HCT116 (cell line): Measurements from ENCODE around the gene CHST11.

Experiments used
- CBX3 ChIP-seq: IDR thresholded peaks from 2 replicates; pipeline ENCODE4 v1.6.1; 2012; ENCODE audit warnings: low read depth
- EZH2 ChIP-seq: fragments of 200-600 bp; sonication (generic); IDR thresholded peaks from 2 replicates; pipeline ENCODE4 v1.6.1; 2017; ENCODE audit warnings: antibody characterized with exemption, mixed run types
- MAX ChIP-seq: IDR thresholded peaks from 2 replicates; pipeline ENCODE4 v1.6.1; 2012
- POLR2A ChIP-seq: IDR thresholded peaks from 2 replicates; pipeline ENCODE4 v1.7.0; 2011; ENCODE audit warnings: borderline replicate concordance; ENCODE audit not compliant: insufficient read depth, insufficient read length; ENCODE audit errors: extremely low read depth
- TCF7L2 ChIP-seq: IDR thresholded peaks from 2 replicates; pipeline ENCODE4 v1.7.0; 2011; ENCODE audit warnings: borderline replicate concordance, inconsistent platforms; ENCODE audit not compliant: insufficient read depth, insufficient read length; ENCODE audit errors: extremely low read depth
- TF ChIP-seq, protein P1 (sequence below), 3 experiments: fragments of 200-600 bp in 1 of 3; sonication (generic) in 1 of 3; IDR thresholded peaks in 2 of 3; conservative IDR thresholded peaks in 1 of 3; 2 replicates each; pipeline ENCODE4 v1.5.1; 2012 to 2017; ENCODE audit warnings: low read depth in 2 of 3, low read length in 2 of 3, antibody characterized with exemption in 1 of 3, borderline replicate concordance in 1 of 3, control low read depth in 1 of 3, mild to moderate bottlenecking in 1 of 3, mixed read lengths in 1 of 3, mixed run types in 1 of 3, moderate library complexity in 1 of 3; ENCODE audit not compliant: insufficient read depth in 1 of 3
- TF ChIP-seq, protein P2 (sequence below): IDR thresholded peaks from 2 replicates; pipeline ENCODE4 v1.6.1; 2012
- TF ChIP-seq, protein P3 (sequence below): IDR thresholded peaks from 2 replicates; pipeline ENCODE4 v1.6.1; 2012; ENCODE audit warnings: low read depth

DNA sequence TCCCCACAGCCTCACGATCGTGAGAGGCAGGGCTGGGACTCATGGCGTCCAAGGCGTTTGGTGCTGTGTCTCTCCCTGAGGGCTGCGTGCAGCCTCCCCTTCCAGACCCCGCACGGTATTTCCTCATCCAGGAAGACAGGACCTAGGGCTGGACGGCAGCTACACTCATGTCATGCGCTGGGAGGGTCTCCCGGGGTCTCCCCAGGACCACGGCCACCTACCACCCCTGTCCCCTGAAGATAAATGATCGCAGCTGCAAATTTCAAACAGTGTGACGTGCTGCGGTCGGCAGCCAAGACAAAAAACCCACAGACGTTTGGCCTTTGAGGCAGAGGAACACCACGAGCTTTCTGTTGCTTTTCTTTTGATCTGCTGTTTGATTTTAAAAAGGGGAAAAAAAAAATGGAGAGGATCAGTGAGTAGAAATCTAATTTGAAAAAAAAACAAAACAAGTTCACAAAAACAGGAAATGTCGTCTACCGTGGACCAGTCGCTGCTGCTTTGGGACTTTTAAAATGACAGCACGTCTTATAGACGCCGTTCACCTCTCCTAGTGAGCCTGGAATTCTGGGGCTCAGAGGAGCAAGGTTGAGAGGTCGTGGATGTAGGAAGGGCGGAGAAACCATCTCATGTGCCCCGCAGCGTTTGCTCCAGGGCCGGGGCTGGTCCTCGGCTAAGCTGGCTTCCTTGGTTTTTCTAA, 263.7 kb downstream of the CHST11 start:
- TF ChIP-seq, protein P1, sequence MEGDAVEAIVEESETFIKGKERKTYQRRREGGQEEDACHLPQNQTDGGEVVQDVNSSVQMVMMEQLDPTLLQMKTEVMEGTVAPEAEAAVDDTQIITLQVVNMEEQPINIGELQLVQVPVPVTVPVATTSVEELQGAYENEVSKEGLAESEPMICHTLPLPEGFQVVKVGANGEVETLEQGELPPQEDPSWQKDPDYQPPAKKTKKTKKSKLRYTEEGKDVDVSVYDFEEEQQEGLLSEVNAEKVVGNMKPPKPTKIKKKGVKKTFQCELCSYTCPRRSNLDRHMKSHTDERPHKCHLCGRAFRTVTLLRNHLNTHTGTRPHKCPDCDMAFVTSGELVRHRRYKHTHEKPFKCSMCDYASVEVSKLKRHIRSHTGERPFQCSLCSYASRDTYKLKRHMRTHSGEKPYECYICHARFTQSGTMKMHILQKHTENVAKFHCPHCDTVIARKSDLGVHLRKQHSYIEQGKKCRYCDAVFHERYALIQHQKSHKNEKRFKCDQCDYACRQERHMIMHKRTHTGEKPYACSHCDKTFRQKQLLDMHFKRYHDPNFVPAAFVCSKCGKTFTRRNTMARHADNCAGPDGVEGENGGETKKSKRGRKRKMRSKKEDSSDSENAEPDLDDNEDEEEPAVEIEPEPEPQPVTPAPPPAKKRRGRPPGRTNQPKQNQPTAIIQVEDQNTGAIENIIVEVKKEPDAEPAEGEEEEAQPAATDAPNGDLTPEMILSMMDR (IDR thresholded peaks at IDR 0.05 in 2 of 3, conservative IDR thresholded peaks at IDR 0.05 in 1 of 3; ENCODE audit: borderline replicate concordance in 1 of 3, insufficient read depth in 1 of 3, low read depth in 2 of 3, low read length in 2 of 3) = no peak
- no peak for TF ChIP-seq MAX
- TF ChIP-seq TCF7L2 = no peak
- no peak for TF ChIP-seq CBX3
- TF ChIP-seq EZH2 = no peak
- no peak for TF ChIP-seq POLR2A
- TF ChIP-seq, protein P2, sequence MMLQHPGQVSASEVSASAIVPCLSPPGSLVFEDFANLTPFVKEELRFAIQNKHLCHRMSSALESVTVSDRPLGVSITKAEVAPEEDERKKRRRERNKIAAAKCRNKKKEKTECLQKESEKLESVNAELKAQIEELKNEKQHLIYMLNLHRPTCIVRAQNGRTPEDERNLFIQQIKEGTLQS = no peak
- TF ChIP-seq, protein P3, sequence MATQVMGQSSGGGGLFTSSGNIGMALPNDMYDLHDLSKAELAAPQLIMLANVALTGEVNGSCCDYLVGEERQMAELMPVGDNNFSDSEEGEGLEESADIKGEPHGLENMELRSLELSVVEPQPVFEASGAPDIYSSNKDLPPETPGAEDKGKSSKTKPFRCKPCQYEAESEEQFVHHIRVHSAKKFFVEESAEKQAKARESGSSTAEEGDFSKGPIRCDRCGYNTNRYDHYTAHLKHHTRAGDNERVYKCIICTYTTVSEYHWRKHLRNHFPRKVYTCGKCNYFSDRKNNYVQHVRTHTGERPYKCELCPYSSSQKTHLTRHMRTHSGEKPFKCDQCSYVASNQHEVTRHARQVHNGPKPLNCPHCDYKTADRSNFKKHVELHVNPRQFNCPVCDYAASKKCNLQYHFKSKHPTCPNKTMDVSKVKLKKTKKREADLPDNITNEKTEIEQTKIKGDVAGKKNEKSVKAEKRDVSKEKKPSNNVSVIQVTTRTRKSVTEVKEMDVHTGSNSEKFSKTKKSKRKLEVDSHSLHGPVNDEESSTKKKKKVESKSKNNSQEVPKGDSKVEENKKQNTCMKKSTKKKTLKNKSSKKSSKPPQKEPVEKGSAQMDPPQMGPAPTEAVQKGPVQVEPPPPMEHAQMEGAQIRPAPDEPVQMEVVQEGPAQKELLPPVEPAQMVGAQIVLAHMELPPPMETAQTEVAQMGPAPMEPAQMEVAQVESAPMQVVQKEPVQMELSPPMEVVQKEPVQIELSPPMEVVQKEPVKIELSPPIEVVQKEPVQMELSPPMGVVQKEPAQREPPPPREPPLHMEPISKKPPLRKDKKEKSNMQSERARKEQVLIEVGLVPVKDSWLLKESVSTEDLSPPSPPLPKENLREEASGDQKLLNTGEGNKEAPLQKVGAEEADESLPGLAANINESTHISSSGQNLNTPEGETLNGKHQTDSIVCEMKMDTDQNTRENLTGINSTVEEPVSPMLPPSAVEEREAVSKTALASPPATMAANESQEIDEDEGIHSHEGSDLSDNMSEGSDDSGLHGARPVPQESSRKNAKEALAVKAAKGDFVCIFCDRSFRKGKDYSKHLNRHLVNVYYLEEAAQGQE = no peak
